SK-N-SH (cell line): ENCODE data around the gene PPP1R14C. TPM values are rescaled to one million over a fixed set of nuclear protein-coding genes. Genes with fewer than 3 reads are reported as not detected.

Experiments used
- CTCF ChIA-PET: fragments of 300-600, 350-600 bp; formaldehyde crosslinking; extraction: SDS; loops from one replicate; lab custom pipeline; 2021; lab: Yijun Ruan, JAX
- POLR2A ChIA-PET: fragments of 350-600 bp; sonication (Branson Sonifier 250); formaldehyde crosslinking; extraction: SDS; loops from one replicate; lab custom pipeline; 2020; ENCODE audit warnings: antibody characterized with exemption, inconsistent platforms; lab: Yijun Ruan, JAX
- DNase-seq: peaks from one replicate; pipeline ENCODE4 v3.0.0; 2012
- H2AFZ ChIP-seq: fragments of 200-600 bp; sonication (generic); 2 replicates; pipeline ENCODE4 v1.8.1; 2016; ENCODE audit warnings: antibody characterized with exemption, mild to moderate bottlenecking, low read depth
- H3F3A ChIP-seq: fragments of 200-600 bp; sonication (generic); replicated peaks from 2 replicates; pipeline ENCODE3; 2016; ENCODE audit warnings: antibody characterized with exemption, mild to moderate bottlenecking; ENCODE audit not compliant: insufficient read depth
- H3K27ac ChIP-seq, 2 experiments: fragments of 200-500 bp in 1 of 2; fragments of 200-600 bp in 1 of 2; sonication (Bioruptor generic) in 1 of 2; sonication (generic), shearing (Covaris generic) in 1 of 2; 2 replicates each; pipeline versions ENCODE4 v1.5.1 to v1.6.1; 2014 to 2016; ENCODE audit warnings: low read depth in 2 of 2, inconsistent platforms in 1 of 2, low read length in 1 of 2, mild to moderate bottlenecking in 1 of 2, mixed read lengths in 1 of 2
- H3K27me3 ChIP-seq: fragments of 200-600 bp; sonication (generic), shearing (Covaris generic); 2 replicates; pipeline ENCODE4 v1.6.1; 2016; ENCODE audit warnings: mixed run types; ENCODE audit not compliant: insufficient read depth
- H3K36me3 ChIP-seq, 2 experiments: fragments of 200-500 bp in 1 of 2; fragments of 200-600 bp in 1 of 2; sonication (Bioruptor generic) in 1 of 2; sonication (generic) in 1 of 2; replicated peaks in 1 of 2; 2 replicates each; pipeline versions ENCODE3 to v1.5.1; 2014 to 2016; ENCODE audit warnings: low read length in 1 of 2, mild to moderate bottlenecking in 1 of 2; ENCODE audit not compliant: insufficient read depth in 2 of 2, control insufficient read depth in 1 of 2
- H3K4me1 ChIP-seq, 2 experiments: fragments of 200-500 bp in 1 of 2; fragments of 200-600 bp in 1 of 2; sonication (Bioruptor generic) in 1 of 2; sonication (generic), shearing (Covaris generic) in 1 of 2; 2 replicates each; pipeline versions ENCODE4 v1.5.1 to v1.6.1; 2014 to 2016; ENCODE audit warnings: low read depth in 1 of 2, low read length in 1 of 2, mixed run types in 1 of 2; ENCODE audit not compliant: insufficient read depth in 2 of 2, control insufficient read depth in 1 of 2
- H3K4me2 ChIP-seq: fragments of 200-600 bp; sonication (generic), shearing (Covaris generic); 2 replicates; pipeline ENCODE4 v1.6.1; 2017; ENCODE audit warnings: mixed run types
- H3K4me3 ChIP-seq, 2 experiments: fragments of 200-500 bp in 1 of 2; fragments of 200-600 bp in 1 of 2; sonication (Bioruptor generic) in 1 of 2; sonication (generic), shearing (Covaris generic) in 1 of 2; 2 replicates each; pipeline versions ENCODE4 v1.5.1 to v1.8.1; 2014 to 2016; ENCODE audit warnings: low read depth in 2 of 2, inconsistent platforms in 1 of 2, low read length in 1 of 2, mild to moderate bottlenecking in 1 of 2, mixed read lengths in 1 of 2, moderate library complexity in 1 of 2
- H3K79me2 ChIP-seq: fragments of 200-600 bp; sonication (generic); 2 replicates; pipeline ENCODE4 v1.8.1; 2017; ENCODE audit warnings: mild to moderate bottlenecking; ENCODE audit not compliant: insufficient read depth
- H3K9ac ChIP-seq: fragments of 200-600 bp; sonication (generic); 2 replicates; pipeline ENCODE4 v1.6.1; 2017; ENCODE audit warnings: mixed run types
- H3K9me2 ChIP-seq: fragments of 200-600 bp; sonication (generic); 2 replicates; pipeline ENCODE4 v1.6.1; 2017; ENCODE audit warnings: mixed run types
- H3K9me3 ChIP-seq: fragments of 200-600 bp; sonication (generic); 2 replicates; pipeline ENCODE4 v1.6.1; 2017; ENCODE audit warnings: mixed run types, mild to moderate bottlenecking, moderate library complexity
- H4K20me1 ChIP-seq: fragments of 200-600 bp; sonication (generic); 2 replicates; pipeline ENCODE4 v1.6.1; 2017; ENCODE audit warnings: mild to moderate bottlenecking, mixed run types; ENCODE audit not compliant: insufficient read depth
- GATA2 ChIP-seq: sonication (generic); formaldehyde crosslinking; IDR thresholded peaks from 2 replicates; pipeline ENCODE4 v1.5.0; 2020; ENCODE audit warnings: mild to moderate bottlenecking, missing genetic modification reagents
- RXRA ChIP-seq: IDR thresholded peaks from 2 replicates; pipeline ENCODE4 v1.4.0; 2012; ENCODE audit warnings: low read depth, mild to moderate bottlenecking, borderline replicate concordance
- TEAD4 ChIP-seq: IDR thresholded peaks from 2 replicates; pipeline ENCODE4 v1.4.0; 2012; ENCODE audit warnings: mild to moderate bottlenecking, borderline replicate concordance; ENCODE audit not compliant: insufficient read depth
- WGBS: methylation state at CpG from one replicate; pipeline ENCODE4 v1.1.6; 2017; ENCODE audit warnings: low lambda C conversion rate; 5-methylcytosine and 5-hydroxymethylcytosine counted together
- polyA plus RNA-seq, 3 experiments: library from polyadenylated mRNA; depleted of rRNA; stranded (reverse); fragments of >200 nt; gene quantifications; 2 replicates each; pipeline ENCODE4 v1.2.3, GENCODE V29; 2012
- TF ChIP-seq, protein P1 (sequence below): IDR thresholded peaks from 2 replicates; pipeline ENCODE4 v1.4.0; 2012; ENCODE audit warnings: low read depth
- TF ChIP-seq, protein P2 (sequence below): IDR thresholded peaks from 2 replicates; pipeline ENCODE4 v1.4.0; 2012; ENCODE audit warnings: low read depth, borderline replicate concordance
- TF ChIP-seq, protein P3 (sequence below): IDR thresholded peaks from 2 replicates; pipeline ENCODE4; 2012
- TF ChIP-seq, protein P4 (sequence below): fragments of 200-600 bp; sonication (generic); IDR thresholded peaks from 2 replicates; pipeline ENCODE4 v1.6.1; 2017; ENCODE audit warnings: antibody characterized with exemption, mild to moderate bottlenecking, moderate library complexity

PPP1R14C gene
- polyA plus RNA-seq, 1 of the 3 experiments (the other 2 are of a cell fraction), result not detected

DNA sequence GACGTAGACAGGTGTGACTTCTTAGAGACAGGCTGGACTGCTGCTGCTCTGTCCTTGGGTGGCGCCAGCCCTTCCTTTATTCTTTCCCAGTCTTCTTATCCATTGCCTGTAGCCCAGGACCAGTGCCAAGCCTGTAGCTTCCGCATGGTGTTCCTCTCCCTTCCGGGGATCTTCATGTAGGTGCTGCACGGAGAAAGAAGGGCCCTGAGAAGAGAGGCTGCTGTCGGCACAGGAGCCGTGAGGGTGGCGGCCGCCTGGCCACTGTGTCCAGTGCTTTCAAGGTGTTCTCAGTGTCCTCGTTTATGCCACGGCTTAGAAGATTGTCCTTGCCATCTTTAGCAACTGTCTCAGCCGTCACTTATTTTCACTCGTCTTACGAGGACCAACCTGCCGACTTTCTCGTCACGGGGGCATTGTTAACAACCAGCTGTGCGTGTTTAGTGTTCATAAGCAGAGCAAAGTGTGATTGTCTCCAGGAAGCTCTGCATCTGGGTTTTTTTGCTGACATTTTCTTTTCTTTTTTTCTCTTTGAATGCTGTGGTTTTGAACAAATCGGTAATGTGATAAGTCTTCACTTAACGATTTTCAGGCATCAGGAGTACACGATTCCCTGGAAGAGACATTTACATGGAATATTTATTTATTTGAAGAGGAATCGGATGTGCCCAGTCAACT lies 61.2 kb downstream of the PPP1R14C start:
- no peak overlapping the region for H3K4me3 ChIP-seq
- WGBS, result 18% methylated on average over 22 of the region's 22 CpGs
- H3K9me3 ChIP-seq, result no peaks in the 10 kb centered on the region
- ChIA-PET POLR2A (no interaction called here), CTCF (no interaction called here)
- H3K4me2 ChIP-seq, result no peak overlapping the region
- H3F3A ChIP-seq, result no peaks in the 10 kb centered on the region
- no peak overlapping the region for H3K27ac ChIP-seq
- H3K27me3 ChIP-seq, result peaks cover 33% of the 10 kb centered on the region; the same call in 1 of the 2 replicates
- DNase-seq, result no peak
- H3K79me2 ChIP-seq, result no peaks in the 10 kb centered on the region
- H3K36me3 ChIP-seq, result no peaks in the 10 kb centered on the region
- no peaks in the 10 kb centered on the region for H3K4me1 ChIP-seq
- no peaks in the 10 kb centered on the region for H4K20me1 ChIP-seq
- no peak overlapping the region for H3K9ac ChIP-seq
- TF ChIP-seq, protein P1, sequence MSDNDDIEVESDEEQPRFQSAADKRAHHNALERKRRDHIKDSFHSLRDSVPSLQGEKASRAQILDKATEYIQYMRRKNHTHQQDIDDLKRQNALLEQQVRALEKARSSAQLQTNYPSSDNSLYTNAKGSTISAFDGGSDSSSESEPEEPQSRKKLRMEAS, result no peak
- TF ChIP-seq, protein P2, sequence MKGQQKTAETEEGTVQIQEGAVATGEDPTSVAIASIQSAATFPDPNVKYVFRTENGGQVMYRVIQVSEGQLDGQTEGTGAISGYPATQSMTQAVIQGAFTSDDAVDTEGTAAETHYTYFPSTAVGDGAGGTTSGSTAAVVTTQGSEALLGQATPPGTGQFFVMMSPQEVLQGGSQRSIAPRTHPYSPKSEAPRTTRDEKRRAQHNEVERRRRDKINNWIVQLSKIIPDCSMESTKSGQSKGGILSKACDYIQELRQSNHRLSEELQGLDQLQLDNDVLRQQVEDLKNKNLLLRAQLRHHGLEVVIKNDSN, result no peak
- no peak for TF ChIP-seq RXRA
- no peak overlapping the region for H2AFZ ChIP-seq
- no peaks in the 10 kb centered on the region for H3K9me2 ChIP-seq

DNA sequence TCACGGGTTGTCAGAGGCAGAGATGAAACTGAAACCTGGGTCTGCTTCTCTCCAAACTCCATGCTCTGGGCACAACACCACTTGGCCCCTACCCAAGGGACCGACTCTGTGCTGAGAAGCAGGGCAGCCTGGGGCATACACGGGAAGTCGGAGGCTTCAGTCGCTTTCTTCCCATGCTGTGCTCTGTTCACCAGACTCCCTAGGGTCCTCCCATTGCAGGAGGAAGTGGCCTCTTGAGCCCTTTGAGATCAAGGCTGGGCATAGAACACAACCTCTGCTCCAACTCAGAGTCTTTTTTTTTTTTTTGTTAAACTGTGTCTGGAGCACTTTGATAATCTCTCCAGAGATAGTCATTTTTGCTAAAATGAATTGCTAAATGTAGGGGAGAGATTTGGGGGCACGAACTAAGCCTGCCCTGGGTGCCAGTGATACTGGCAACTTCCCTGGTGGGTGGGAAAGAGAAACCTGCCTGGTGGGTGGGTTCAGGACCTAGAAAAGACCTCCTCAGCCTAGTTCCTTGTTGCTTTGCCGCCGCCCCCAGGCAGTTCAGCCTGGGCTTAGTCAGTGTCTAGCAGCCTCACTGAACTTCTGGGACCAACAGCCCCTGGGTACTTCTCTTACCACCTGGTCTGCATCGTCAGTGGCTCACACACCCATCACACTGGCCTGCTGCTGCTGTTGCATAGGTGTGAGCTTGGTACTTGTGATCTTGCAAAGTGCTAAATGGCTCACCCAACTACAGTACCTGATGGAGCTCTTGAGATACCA lies 62.0 kb downstream of the PPP1R14C start:
- no peaks in the 10 kb centered on the region for H3K9me3 ChIP-seq
- no peaks in the 10 kb centered on the region for H3K4me1 ChIP-seq
- no peak overlapping the region for H3K9ac ChIP-seq
- DNase-seq, result no peak
- no peak overlapping the region for H3K27ac ChIP-seq
- ChIA-PET CTCF (no interaction called here), POLR2A (no interaction called here)
- TF ChIP-seq, protein P3, sequence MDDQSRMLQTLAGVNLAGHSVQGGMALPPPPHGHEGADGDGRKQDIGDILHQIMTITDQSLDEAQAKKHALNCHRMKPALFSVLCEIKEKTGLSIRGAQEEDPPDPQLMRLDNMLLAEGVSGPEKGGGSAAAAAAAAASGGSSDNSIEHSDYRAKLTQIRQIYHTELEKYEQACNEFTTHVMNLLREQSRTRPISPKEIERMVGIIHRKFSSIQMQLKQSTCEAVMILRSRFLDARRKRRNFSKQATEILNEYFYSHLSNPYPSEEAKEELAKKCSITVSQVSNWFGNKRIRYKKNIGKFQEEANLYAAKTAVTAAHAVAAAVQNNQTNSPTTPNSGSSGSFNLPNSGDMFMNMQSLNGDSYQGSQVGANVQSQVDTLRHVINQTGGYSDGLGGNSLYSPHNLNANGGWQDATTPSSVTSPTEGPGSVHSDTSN, result no peak
- TF ChIP-seq TEAD4, result no peak
- TF ChIP-seq, protein P1, result no peak
- no peak for TF ChIP-seq RXRA
- TF ChIP-seq, protein P4, sequence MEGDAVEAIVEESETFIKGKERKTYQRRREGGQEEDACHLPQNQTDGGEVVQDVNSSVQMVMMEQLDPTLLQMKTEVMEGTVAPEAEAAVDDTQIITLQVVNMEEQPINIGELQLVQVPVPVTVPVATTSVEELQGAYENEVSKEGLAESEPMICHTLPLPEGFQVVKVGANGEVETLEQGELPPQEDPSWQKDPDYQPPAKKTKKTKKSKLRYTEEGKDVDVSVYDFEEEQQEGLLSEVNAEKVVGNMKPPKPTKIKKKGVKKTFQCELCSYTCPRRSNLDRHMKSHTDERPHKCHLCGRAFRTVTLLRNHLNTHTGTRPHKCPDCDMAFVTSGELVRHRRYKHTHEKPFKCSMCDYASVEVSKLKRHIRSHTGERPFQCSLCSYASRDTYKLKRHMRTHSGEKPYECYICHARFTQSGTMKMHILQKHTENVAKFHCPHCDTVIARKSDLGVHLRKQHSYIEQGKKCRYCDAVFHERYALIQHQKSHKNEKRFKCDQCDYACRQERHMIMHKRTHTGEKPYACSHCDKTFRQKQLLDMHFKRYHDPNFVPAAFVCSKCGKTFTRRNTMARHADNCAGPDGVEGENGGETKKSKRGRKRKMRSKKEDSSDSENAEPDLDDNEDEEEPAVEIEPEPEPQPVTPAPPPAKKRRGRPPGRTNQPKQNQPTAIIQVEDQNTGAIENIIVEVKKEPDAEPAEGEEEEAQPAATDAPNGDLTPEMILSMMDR, result no peak
- TF ChIP-seq GATA2 (CRISPR knock-in tag), result no peak
- no peak overlapping the region for H3K4me3 ChIP-seq
- no peaks in the 10 kb centered on the region for H4K20me1 ChIP-seq
- no peaks in the 10 kb centered on the region for H3K9me2 ChIP-seq
- peaks cover 38% of the 10 kb centered on the region; the same call in 1 of the 2 replicates for H3K27me3 ChIP-seq
- no peaks in the 10 kb centered on the region for H3K79me2 ChIP-seq
- WGBS, result 5% methylated on average over 5 of the region's 9 CpGs
- H3K36me3 ChIP-seq, result no peaks in the 10 kb centered on the region
- H3F3A ChIP-seq, result no peaks in the 10 kb centered on the region
- H3K4me2 ChIP-seq, result no peak overlapping the region
- no peak overlapping the region for H2AFZ ChIP-seq
